Activated naive CD4-positive, alpha-beta T cell treated with anti-CD3 and anti-CD28 coated beads, Interleukin-2, amount 50 U/mL, for 24 hours (primary cell): ENCODE data around the gene TXNDC11.
A peak's percentile ranks its signal among the peaks of the same experiment; 100 is the strongest.

Source experiments
- H3K27ac Mint-ChIP-seq: one replicate; pipeline ENCODE4 v1.8.0; 2021; ENCODE audit warnings: mild to moderate bottlenecking, mixed read lengths
- H3K27me3 Mint-ChIP-seq: one replicate; pipeline ENCODE4 v1.8.0; 2021; ENCODE audit warnings: mixed read lengths
- H3K36me3 Mint-ChIP-seq: one replicate; pipeline ENCODE4 v1.8.0; 2021; ENCODE audit warnings: mixed read lengths
- H3K4me1 Mint-ChIP-seq: one replicate; pipeline ENCODE4 v1.8.0; 2021; ENCODE audit warnings: mixed read lengths
- H3K4me3 Mint-ChIP-seq: one replicate; pipeline ENCODE4 v1.8.0; 2021; ENCODE audit warnings: mild to moderate bottlenecking, mixed read lengths
- H3K9me3 Mint-ChIP-seq: one replicate; pipeline ENCODE4 v1.8.0; 2021; ENCODE audit warnings: mixed read lengths

Gene TXNDC11

GRCh38 chr16:11717811-11718210 lies 24.8 kb downstream of the TXNDC11 start:
- Mint-ChIP-seq H3K9me3 (no peaks in the 10 kb centered on the region), H3K27me3 (no peaks in the 10 kb centered on the region), H3K36me3 (peaks cover 11% of the 10 kb centered on the region), H3K27ac (no peak overlapping the region), H3K4me1 (peaks cover 38% of the 10 kb centered on the region), H3K4me3 (no peak overlapping the region)

- no peaks in the 10 kb centered on the region for H3K27me3 Mint-ChIP-seq
- no peak overlapping the region for H3K4me3 Mint-ChIP-seq
- H3K36me3 Mint-ChIP-seq: peaks cover 13% of the 10 kb centered on the region
- H3K27ac Mint-ChIP-seq: no peak overlapping the region
- no peaks in the 10 kb centered on the region for H3K9me3 Mint-ChIP-seq
- H3K4me1 Mint-ChIP-seq: peaks cover 32% of the 10 kb centered on the region
Measured at GRCh38 chr16:11716336-11716735, 26.3 kb downstream of the TXNDC11 start.

GRCh38 chr16:11715246-11715947 lies 27.3 kb downstream of the TXNDC11 start:
- Mint-ChIP-seq H3K4me1 (peaks cover 32% of the 10 kb centered on the region), H3K27me3 (no peaks in the 10 kb centered on the region), H3K9me3 (no peaks in the 10 kb centered on the region)

GRCh38 chr16:11712122-11712521 lies 30.5 kb downstream of the TXNDC11 start:
- Mint-ChIP-seq H3K4me3 (no peak overlapping the region), H3K27me3 (no peaks in the 10 kb centered on the region), H3K4me1 (peaks cover 15% of the 10 kb centered on the region), H3K27ac (no peak overlapping the region), H3K36me3 (peaks cover 9% of the 10 kb centered on the region), H3K9me3 (no peaks in the 10 kb centered on the region)

More at GRCh38 chr16:11715246-11715947, 27.3 kb downstream of the TXNDC11 start:
- no peak overlapping the region for H3K4me3 Mint-ChIP-seq
- H3K27ac Mint-ChIP-seq: peak overlapping the region; percentile 51
- peaks cover 13% of the 10 kb centered on the region for H3K36me3 Mint-ChIP-seq

GRCh38 chr16:11711662-11712061 lies 31.0 kb downstream of the TXNDC11 start:
- no peaks in the 10 kb centered on the region for H3K27me3 Mint-ChIP-seq
- H3K4me3 Mint-ChIP-seq: no peak overlapping the region
- peaks cover 13% of the 10 kb centered on the region for H3K4me1 Mint-ChIP-seq
- H3K9me3 Mint-ChIP-seq: no peaks in the 10 kb centered on the region
- peaks cover 8% of the 10 kb centered on the region for H3K36me3 Mint-ChIP-seq
- no peak overlapping the region for H3K27ac Mint-ChIP-seq

GRCh38 chr16:11708421-11708820 lies 34.2 kb downstream of the TXNDC11 start:
- H3K4me1 Mint-ChIP-seq: peaks cover 14% of the 10 kb centered on the region
- no peak overlapping the region for H3K4me3 Mint-ChIP-seq
- no peaks in the 10 kb centered on the region for H3K9me3 Mint-ChIP-seq
- peaks cover 6% of the 10 kb centered on the region for H3K36me3 Mint-ChIP-seq
- no peak overlapping the region for H3K27ac Mint-ChIP-seq
- H3K27me3 Mint-ChIP-seq: no peaks in the 10 kb centered on the region

GRCh38 chr16:11707679-11708197 lies 34.9 kb downstream of the TXNDC11 start:
- Mint-ChIP-seq H3K27ac (no peak overlapping the region), H3K36me3 (peaks cover 6% of the 10 kb centered on the region), H3K4me1 (peaks cover 21% of the 10 kb centered on the region)

GRCh38 chr16:11706180-11706742 lies 36.4 kb downstream of the TXNDC11 start:
- H3K9me3 Mint-ChIP-seq: no peaks in the 10 kb centered on the region
- peaks cover 25% of the 10 kb centered on the region for H3K4me1 Mint-ChIP-seq
- H3K27ac Mint-ChIP-seq: no peak overlapping the region
- peaks cover 2% of the 10 kb centered on the region for H3K36me3 Mint-ChIP-seq
- no peak overlapping the region for H3K4me3 Mint-ChIP-seq
- no peaks in the 10 kb centered on the region for H3K27me3 Mint-ChIP-seq

More at GRCh38 chr16:11707679-11708197, 34.9 kb downstream of the TXNDC11 start:
- no peaks in the 10 kb centered on the region for H3K9me3 Mint-ChIP-seq
- no peaks in the 10 kb centered on the region for H3K27me3 Mint-ChIP-seq
- no peak overlapping the region for H3K4me3 Mint-ChIP-seq

- H3K36me3 Mint-ChIP-seq: peaks cover 2% of the 10 kb centered on the region
Measured at GRCh38 chr16:11705311-11706025, 37.2 kb downstream of the TXNDC11 start.

GRCh38 chr16:11700264-11701029 lies 42.2 kb downstream of the TXNDC11 start:
- peaks cover 15% of the 10 kb centered on the region for H3K36me3 Mint-ChIP-seq
- no peak overlapping the region for H3K27ac Mint-ChIP-seq
- peaks cover 58% of the 10 kb centered on the region for H3K4me1 Mint-ChIP-seq
- no peaks in the 10 kb centered on the region for H3K9me3 Mint-ChIP-seq
- no peaks in the 10 kb centered on the region for H3K27me3 Mint-ChIP-seq
- no peak overlapping the region for H3K4me3 Mint-ChIP-seq

More at GRCh38 chr16:11705311-11706025, 37.2 kb downstream of the TXNDC11 start:
- peaks cover 29% of the 10 kb centered on the region for H3K4me1 Mint-ChIP-seq
- H3K9me3 Mint-ChIP-seq: no peaks in the 10 kb centered on the region
- H3K4me3 Mint-ChIP-seq: no peak overlapping the region
- H3K27me3 Mint-ChIP-seq: no peaks in the 10 kb centered on the region
- H3K27ac Mint-ChIP-seq: no peak overlapping the region

GRCh38 chr16:11699234-11699894 lies 43.3 kb downstream of the TXNDC11 start:
- no peak overlapping the region for H3K4me3 Mint-ChIP-seq
- peaks cover 18% of the 10 kb centered on the region for H3K36me3 Mint-ChIP-seq
- H3K27me3 Mint-ChIP-seq: no peaks in the 10 kb centered on the region
- peaks cover 50% of the 10 kb centered on the region for H3K4me1 Mint-ChIP-seq
- no peak overlapping the region for H3K27ac Mint-ChIP-seq
- H3K9me3 Mint-ChIP-seq: no peaks in the 10 kb centered on the region

- peak overlapping the region; percentile 43 for H3K27ac Mint-ChIP-seq
- no peaks in the 10 kb centered on the region for H3K9me3 Mint-ChIP-seq
- no peaks in the 10 kb centered on the region for H3K27me3 Mint-ChIP-seq
- peaks cover 45% of the 10 kb centered on the region for H3K4me1 Mint-ChIP-seq
- H3K4me3 Mint-ChIP-seq: no peak overlapping the region
- H3K36me3 Mint-ChIP-seq: peaks cover 18% of the 10 kb centered on the region
Measured at GRCh38 chr16:11698271-11698689, 44.4 kb downstream of the TXNDC11 start.

GRCh38 chr16:11697319-11697718 lies 45.3 kb downstream of the TXNDC11 start:
- no peaks in the 10 kb centered on the region for H3K27me3 Mint-ChIP-seq
- H3K27ac Mint-ChIP-seq: no peak overlapping the region
- peaks cover 21% of the 10 kb centered on the region for H3K36me3 Mint-ChIP-seq
- H3K4me1 Mint-ChIP-seq: peaks cover 39% of the 10 kb centered on the region
- no peak overlapping the region for H3K4me3 Mint-ChIP-seq
- no peaks in the 10 kb centered on the region for H3K9me3 Mint-ChIP-seq

- H3K4me1 Mint-ChIP-seq: peaks cover 36% of the 10 kb centered on the region
- no peaks in the 10 kb centered on the region for H3K9me3 Mint-ChIP-seq
- no peak overlapping the region for H3K27ac Mint-ChIP-seq
- peaks cover 23% of the 10 kb centered on the region for H3K36me3 Mint-ChIP-seq
- no peak overlapping the region for H3K4me3 Mint-ChIP-seq
- H3K27me3 Mint-ChIP-seq: no peaks in the 10 kb centered on the region
Measured at GRCh38 chr16:11696266-11697012, 46.2 kb downstream of the TXNDC11 start.
